Activated CD8-positive, alpha-beta T cell treated with anti-CD3 and anti-CD28 coated beads for 36 hours (primary cell): ENCODE measurements around the gene FOXP1. TPM values are rescaled to one million over a fixed set of nuclear protein-coding genes. Genes with fewer than 3 reads are reported as not detected.

Experiments
- ATAC-seq: fragments of 200-7000 bp; cut with Tn5 transposase; one replicate; pipeline ENCODE4 v1.10.0; 2021; ENCODE audit warnings: mild to moderate bottlenecking, moderate library complexity
- CTCF ChIA-PET: fragments of 350-600 bp; sonication (Branson Sonifier 250); formaldehyde crosslinking; loops from one replicate; lab custom pipeline; 2021; ENCODE audit warnings: antibody characterized with exemption; lab: Charles Lee
- POLR2A ChIA-PET: fragments of 350-600 bp; sonication (Branson Sonifier 250); formaldehyde crosslinking; loops from one replicate; lab custom pipeline; 2021; ENCODE audit warnings: antibody characterized with exemption; lab: Charles Lee
- DNase-seq: peaks from one replicate; pipeline ENCODE4 v3.0.0-alpha.2; 2020
- H3K27ac Mint-ChIP-seq: one replicate; pipeline ENCODE4 v1.8.0; 2021; ENCODE audit warnings: mild to moderate bottlenecking, mixed read lengths
- H3K27me3 Mint-ChIP-seq: one replicate; pipeline ENCODE4 v1.8.0; 2021; ENCODE audit warnings: mixed read lengths
- H3K36me3 Mint-ChIP-seq: one replicate; pipeline ENCODE4 v1.8.0; 2021; ENCODE audit warnings: low read depth, mixed read lengths
- H3K4me1 Mint-ChIP-seq: one replicate; pipeline ENCODE4 v1.8.0; 2021; ENCODE audit warnings: low read depth, mixed read lengths
- H3K4me3 Mint-ChIP-seq: one replicate; pipeline ENCODE4 v1.8.0; 2021; ENCODE audit warnings: mild to moderate bottlenecking, moderate library complexity, mixed read lengths
- H3K9me3 Mint-ChIP-seq: one replicate; pipeline ENCODE4 v1.8.0; 2021; ENCODE audit warnings: mixed read lengths
- CTCF ChIP-seq: fragments of 200-600 bp; IDR thresholded peaks from one replicate; pipeline ENCODE4 v1.8.0; 2022; ENCODE audit warnings: antibody characterized with exemption, mild to moderate bottlenecking
- intact Hi-C: fragments of 100-400 bp; cut with micrococcal nuclease; formaldehyde crosslinking; loops from one replicate; pipeline ENCODE4 v1.10.0; 2022
- total RNA-seq, 2 experiments: library from RNA; stranded (reverse); gene quantifications; one replicate each; pipeline ENCODE4 v1.2.3, GENCODE V29; 2021

The FOXP1 gene
- total RNA-seq, 2 experiments from 2014 or later = 145 to 153 TPM

GRCh38 chr3:71461749-71462483 is 121.6 kb downstream of the FOXP1 start:
- peaks cover 36% of the 10 kb centered on the region for H3K36me3 Mint-ChIP-seq
- ATAC-seq = no peak
- no peak for DNase-seq
- ChIA-PET CTCF (interaction anchor here (1.2 to 1.4 kb wide), 2 partner anchors 12 to 17 kb away, joined by 3 to 4 read pairs; no protein-coding TSS in a partner anchor), POLR2A (interaction anchor here (0.8 to 2.0 kb wide), 4 partner anchors 8 to 40 kb away, joined by 3 to 7 read pairs (median 4); no protein-coding TSS in a partner anchor)
- no peak overlapping the region for H3K4me3 Mint-ChIP-seq
- H3K27ac Mint-ChIP-seq = peak overlapping the region; percentile 95
- peaks cover 86% of the 10 kb centered on the region for H3K4me1 Mint-ChIP-seq
- H3K9me3 Mint-ChIP-seq = no peaks in the 10 kb centered on the region
- no peak for TF ChIP-seq CTCF
- no peaks in the 10 kb centered on the region for H3K27me3 Mint-ChIP-seq
- intact Hi-C loops = no loop called here

- H3K36me3 Mint-ChIP-seq = peaks cover 34% of the 10 kb centered on the region
- ATAC-seq (peak; percentile 68), DNase-seq (peak; percentile 39)
- H3K4me1 Mint-ChIP-seq = peaks cover 88% of the 10 kb centered on the region
- intact Hi-C loops = no loop called here
- CTCF ChIA-PET = interaction anchor here (1.1 to 1.4 kb wide), 4 partner anchors 13 to 63 kb away, joined by 3 to 11 read pairs (median 5); no protein-coding TSS in a partner anchor
- peak overlapping the region; percentile 95 for H3K27ac Mint-ChIP-seq
- POLR2A ChIA-PET = interaction anchor here (0.8 to 2.0 kb wide), 10 partner anchors 9 to 39 kb away, joined by 3 to 7 read pairs (median 4); no protein-coding TSS in a partner anchor
- peak overlapping the region; percentile 48 for H3K4me3 Mint-ChIP-seq
- no peaks in the 10 kb centered on the region for H3K9me3 Mint-ChIP-seq
- no peaks in the 10 kb centered on the region for H3K27me3 Mint-ChIP-seq
- no peak for TF ChIP-seq CTCF
Observed at GRCh38 chr3:71461114-71461513, 122.4 kb downstream of the FOXP1 start.

GRCh38 chr3:71458895-71459294 is 124.6 kb downstream of the FOXP1 start:
- Mint-ChIP-seq H3K9me3 (no peaks in the 10 kb centered on the region), H3K36me3 (peaks cover 31% of the 10 kb centered on the region), H3K27ac (peak overlapping the region; percentile 93), H3K27me3 (no peaks in the 10 kb centered on the region), H3K4me1 (peaks cover 86% of the 10 kb centered on the region), H3K4me3 (no peak overlapping the region)
- no peak for ATAC-seq
- no peak for DNase-seq
- no peak for TF ChIP-seq CTCF
- POLR2A ChIA-PET = interaction anchor here (0.7 to 1.4 kb wide), 4 partner anchors 9 to 37 kb away, joined by 3 to 5 read pairs (median 4); no protein-coding TSS in a partner anchor
- CTCF ChIA-PET = interaction anchor here (0.7 to 2.0 kb wide), 8 partner anchors 20 to 450 kb away, joined by 3 to 11 read pairs (median 3); no protein-coding TSS in a partner anchor
- intact Hi-C loops = no loop called here

- ATAC-seq (peak; percentile 45), DNase-seq (no peak)
- CTCF ChIA-PET = interaction anchor here (0.8 to 2.1 kb wide), 6 partner anchors 12 to 227 kb away, joined by 3 to 7 read pairs (median 3); no protein-coding TSS in a partner anchor
- Mint-ChIP-seq H3K36me3 (peaks cover 17% of the 10 kb centered on the region), H3K4me3 (peak overlapping the region; percentile 68), H3K27ac (peak overlapping the region; percentile 93), H3K27me3 (no peaks in the 10 kb centered on the region), H3K9me3 (no peaks in the 10 kb centered on the region), H3K4me1 (peaks cover 89% of the 10 kb centered on the region)
- intact Hi-C loops = no loop called here
- TF ChIP-seq CTCF = no peak
- POLR2A ChIA-PET = interaction anchor here (0.7 to 2.1 kb wide), 8 partner anchors 8 to 154 kb away, joined by 3 to 10 read pairs (median 4); no protein-coding TSS in a partner anchor
Observed at GRCh38 chr3:71456826-71457225, 126.7 kb downstream of the FOXP1 start.
